Parathyroid adenoma (tissue), 2 donors: ENCODE results near the gene TFCP2L1.

ENCODE experiments used
- H2AFZ ChIP-seq: fragments of 300-600 bp; sonication (generic); one replicate; pipeline ENCODE4 v1.7.0; 2017; ENCODE audit warnings: antibody characterized with exemption, mild to moderate bottlenecking
- H3K27ac ChIP-seq: fragments of 300-600 bp; sonication (generic); one replicate; pipeline ENCODE4 v1.7.0; 2017
- H3K27me3 ChIP-seq: fragments of 300-600 bp; sonication (generic); one replicate; pipeline ENCODE4 v1.7.0; 2017; ENCODE audit warnings: low read length; ENCODE audit not compliant: control insufficient read depth, insufficient read depth
- H3K36me3 ChIP-seq: fragments of 300-600 bp; sonication (generic); one replicate; pipeline ENCODE4 v1.7.0; 2017; ENCODE audit warnings: low read length; ENCODE audit not compliant: control insufficient read depth, insufficient read depth
- H3K4me1 ChIP-seq: fragments of 300-600 bp; sonication (generic); one replicate; pipeline ENCODE4 v1.7.0; 2017; ENCODE audit warnings: control low read depth
- H3K4me2 ChIP-seq: fragments of 300-600 bp; sonication (generic); one replicate; pipeline ENCODE4 v1.7.0; 2017; ENCODE audit warnings: low read length
- H3K4me3 ChIP-seq: fragments of 300-600 bp; sonication (generic); one replicate; pipeline ENCODE4 v1.7.0; 2017; ENCODE audit warnings: low read depth, low read length
- H3K79me2 ChIP-seq: fragments of 300-600 bp; sonication (generic); one replicate; pipeline ENCODE4 v1.7.0; 2017; ENCODE audit warnings: control low read depth
- H3K9ac ChIP-seq: fragments of 300-600 bp; sonication (generic); one replicate; pipeline ENCODE4 v1.7.0; 2017; ENCODE audit warnings: mild to moderate bottlenecking
- H3K9me3 ChIP-seq: fragments of 300-600 bp; sonication (generic); one replicate; pipeline ENCODE4 v1.7.0; 2017; ENCODE audit warnings: low read length; ENCODE audit not compliant: control insufficient read depth
- TF ChIP-seq, protein P1 (sequence below): fragments of 300-600 bp; sonication (generic); IDR thresholded peaks from one replicate; pipeline ENCODE4 v1.7.0; 2017; ENCODE audit warnings: antibody characterized with exemption, mild to moderate bottlenecking
- donor health status: primary hyperparathyroidism.

TFCP2L1 gene

DNA sequence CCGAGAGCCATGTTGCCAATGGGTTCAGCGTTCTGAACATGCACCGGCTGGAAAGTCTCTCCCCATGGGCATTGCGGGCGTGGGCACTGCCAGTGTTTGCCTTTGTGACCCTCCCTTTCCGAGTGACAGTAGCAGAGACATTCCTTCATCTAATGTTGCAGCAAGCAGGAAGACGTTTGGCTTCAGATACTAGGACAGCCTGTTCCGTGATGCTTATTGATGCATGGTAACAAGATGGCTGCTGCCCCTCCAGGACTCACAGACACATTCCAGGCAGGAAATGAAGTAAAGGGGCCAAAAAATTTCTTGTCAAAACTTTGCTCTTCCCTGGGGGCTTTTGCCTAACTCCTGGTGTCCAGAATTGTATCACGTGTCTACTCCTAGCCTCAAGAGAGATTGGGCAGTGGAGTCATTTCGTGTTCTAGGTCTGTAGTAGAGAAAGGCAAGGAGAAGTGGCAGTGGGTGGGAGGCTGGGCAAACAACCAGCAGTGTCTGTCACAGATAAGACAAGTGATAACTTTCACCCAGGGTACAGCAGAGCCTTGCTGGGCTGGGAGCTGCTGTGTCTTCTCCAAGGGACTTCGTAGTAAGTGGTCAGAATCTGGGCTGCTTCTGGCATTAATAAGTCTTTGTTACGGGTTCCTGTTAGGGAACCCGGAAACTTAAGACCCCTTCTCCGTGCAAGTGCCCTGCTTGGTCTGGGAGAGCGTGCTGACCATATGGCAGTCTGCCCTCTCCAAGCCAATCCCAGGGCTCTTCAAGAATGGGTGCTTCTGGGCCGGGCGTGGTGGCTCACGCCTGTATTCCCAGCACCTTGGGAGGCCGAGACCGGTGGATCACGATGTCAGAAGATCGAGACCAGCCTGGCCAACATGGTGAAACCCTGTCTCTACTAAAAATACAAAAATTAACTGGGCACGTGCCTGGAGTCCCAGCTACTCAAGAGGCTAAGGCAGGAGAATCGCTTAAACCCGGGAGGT is 93.5 kb downstream of the TFCP2L1 start:
- Histone ChIP-seq H3K4me1 (peaks cover 6% of the 10 kb centered on the region), H3K79me2 (no peaks in the 10 kb centered on the region), H3K27ac (no peak overlapping the region), H2AFZ (no peak overlapping the region), H3K9me3 (no peaks in the 10 kb centered on the region), H3K27me3 (no peaks in the 10 kb centered on the region), H3K9ac (no peak overlapping the region), H3K36me3 (no peaks in the 10 kb centered on the region), H3K4me2 (no peak overlapping the region), H3K4me3 (no peak overlapping the region)
- TF ChIP-seq, protein P1, sequence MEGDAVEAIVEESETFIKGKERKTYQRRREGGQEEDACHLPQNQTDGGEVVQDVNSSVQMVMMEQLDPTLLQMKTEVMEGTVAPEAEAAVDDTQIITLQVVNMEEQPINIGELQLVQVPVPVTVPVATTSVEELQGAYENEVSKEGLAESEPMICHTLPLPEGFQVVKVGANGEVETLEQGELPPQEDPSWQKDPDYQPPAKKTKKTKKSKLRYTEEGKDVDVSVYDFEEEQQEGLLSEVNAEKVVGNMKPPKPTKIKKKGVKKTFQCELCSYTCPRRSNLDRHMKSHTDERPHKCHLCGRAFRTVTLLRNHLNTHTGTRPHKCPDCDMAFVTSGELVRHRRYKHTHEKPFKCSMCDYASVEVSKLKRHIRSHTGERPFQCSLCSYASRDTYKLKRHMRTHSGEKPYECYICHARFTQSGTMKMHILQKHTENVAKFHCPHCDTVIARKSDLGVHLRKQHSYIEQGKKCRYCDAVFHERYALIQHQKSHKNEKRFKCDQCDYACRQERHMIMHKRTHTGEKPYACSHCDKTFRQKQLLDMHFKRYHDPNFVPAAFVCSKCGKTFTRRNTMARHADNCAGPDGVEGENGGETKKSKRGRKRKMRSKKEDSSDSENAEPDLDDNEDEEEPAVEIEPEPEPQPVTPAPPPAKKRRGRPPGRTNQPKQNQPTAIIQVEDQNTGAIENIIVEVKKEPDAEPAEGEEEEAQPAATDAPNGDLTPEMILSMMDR: no peak

DNA sequence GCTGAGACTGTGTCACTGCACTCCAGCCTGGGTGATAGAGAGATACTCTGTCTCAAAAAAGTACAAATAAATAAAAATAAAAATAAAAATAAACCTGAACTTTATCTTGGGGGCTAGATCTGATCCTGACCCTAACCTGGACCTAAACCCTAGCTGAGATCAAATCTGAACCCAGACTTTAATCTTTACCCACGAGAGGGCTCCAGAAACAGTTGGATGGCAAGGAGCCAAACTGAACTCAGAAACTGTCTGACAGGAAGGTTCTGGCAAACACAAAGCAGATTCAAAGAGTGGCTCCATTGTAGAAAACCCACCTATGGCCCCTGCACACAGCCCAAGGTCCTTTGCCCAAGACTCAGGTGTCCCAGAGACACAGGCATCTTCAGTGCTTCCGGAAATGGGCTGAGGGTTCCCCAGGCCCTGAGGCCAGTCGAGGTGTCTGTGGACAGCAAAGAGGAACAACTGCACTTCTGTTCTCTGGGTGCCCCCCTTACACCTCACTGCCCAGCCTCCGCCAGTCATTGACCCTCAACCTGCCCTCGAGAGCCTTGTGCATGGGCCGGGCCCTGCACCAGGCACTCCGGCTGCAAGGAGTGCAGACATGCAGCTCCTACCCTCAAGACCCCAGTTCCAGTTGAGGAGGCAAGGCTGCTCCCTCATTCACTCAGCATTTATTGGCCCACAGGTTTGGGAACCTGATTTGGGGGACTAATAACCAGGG is 95.2 kb downstream of the TFCP2L1 start:
- Histone ChIP-seq H3K27ac (no peak overlapping the region), H3K4me3 (no peak overlapping the region), H2AFZ (no peak overlapping the region), H3K27me3 (no peaks in the 10 kb centered on the region), H3K4me1 (peaks cover 6% of the 10 kb centered on the region), H3K36me3 (no peaks in the 10 kb centered on the region), H3K4me2 (no peak overlapping the region), H3K9me3 (no peaks in the 10 kb centered on the region), H3K9ac (no peak overlapping the region), H3K79me2 (no peaks in the 10 kb centered on the region)
- TF ChIP-seq, protein P1: no peak

DNA sequence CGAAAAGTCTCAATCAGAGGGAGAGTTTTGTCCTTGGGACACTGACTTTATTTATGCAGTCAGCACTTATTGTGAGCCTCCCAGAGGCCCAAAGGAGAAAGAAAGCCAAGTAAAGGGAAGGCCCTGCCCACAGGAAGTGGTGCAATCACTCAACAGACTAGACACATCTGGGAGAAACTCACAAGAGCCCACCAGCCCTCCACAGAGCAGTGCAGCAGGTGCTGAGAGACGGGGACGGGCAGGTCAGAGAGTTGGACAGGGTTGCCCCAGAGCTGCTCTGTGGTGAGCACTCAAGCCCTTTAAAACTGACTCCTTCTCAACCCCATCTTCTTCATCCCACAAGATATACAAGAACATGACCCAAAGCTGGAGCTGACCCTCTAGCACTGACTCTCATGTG is 96.0 kb downstream of the TFCP2L1 start:
- Histone ChIP-seq H3K27me3 (no peaks in the 10 kb centered on the region), H3K4me1 (peaks cover 6% of the 10 kb centered on the region), H3K36me3 (no peaks in the 10 kb centered on the region), H3K4me2 (no peak overlapping the region), H3K79me2 (no peaks in the 10 kb centered on the region), H2AFZ (no peak overlapping the region), H3K9me3 (no peaks in the 10 kb centered on the region), H3K9ac (no peak overlapping the region), H3K27ac (no peak overlapping the region), H3K4me3 (no peak overlapping the region)
- TF ChIP-seq, protein P1: no peak

DNA sequence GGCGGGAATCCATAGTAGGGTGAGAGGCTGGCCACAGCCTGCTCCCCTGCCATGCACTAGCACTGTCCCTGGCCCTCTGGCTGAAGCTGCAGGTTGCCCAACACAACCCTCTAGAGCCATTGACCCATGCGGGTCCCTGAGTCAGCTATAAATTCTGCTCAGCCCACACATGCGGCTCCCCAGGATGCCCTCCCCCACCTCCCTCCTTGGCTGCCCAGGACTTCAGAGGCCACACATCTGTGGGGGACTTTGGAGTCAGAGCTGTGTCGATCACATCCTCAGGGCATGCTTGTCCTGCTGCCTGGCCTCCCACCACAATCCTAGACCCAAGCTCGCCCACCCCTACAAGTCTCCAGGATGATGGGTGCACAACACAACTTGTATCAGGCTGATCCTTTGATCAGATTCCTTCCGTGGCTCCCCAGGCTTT is 97.0 kb downstream of the TFCP2L1 start:
- Histone ChIP-seq H3K9ac (no peak overlapping the region), H3K27me3 (no peaks in the 10 kb centered on the region), H3K4me3 (no peak overlapping the region), H3K4me2 (no peak overlapping the region), H2AFZ (no peak overlapping the region), H3K9me3 (no peaks in the 10 kb centered on the region), H3K4me1 (peaks cover 6% of the 10 kb centered on the region), H3K36me3 (no peaks in the 10 kb centered on the region), H3K27ac (no peak overlapping the region), H3K79me2 (no peaks in the 10 kb centered on the region)
- TF ChIP-seq, protein P1: no peak
